SK-N-SH treated with all-trans-retinoic acid at 6 μM for 48 hours (cell line): ENCODE data around the gene PPP1R14B.

Experiments
- ATAC-seq: fragments of 200-7000 bp; cut with Tn5 transposase; 3 replicates; pipeline ENCODE4 v1.9.1; 2020; ENCODE audit warnings: mild to moderate bottlenecking, moderate library complexity
- ARNTL ChIP-seq: fragments of 450-650 bp; formaldehyde crosslinking; IDR thresholded peaks from 2 replicates; pipeline ENCODE4 v1.5.0; 2020; ENCODE audit warnings: low read depth, mild to moderate bottlenecking, moderate library complexity, borderline replicate concordance
- BACH2 ChIP-seq: fragments of 250-450 bp; sonication (Bioruptor Pico); IDR thresholded peaks from 2 replicates; pipeline ENCODE4 v1.9.0; 2021; ENCODE audit warnings: mild to moderate bottlenecking, borderline replicate concordance
- CSDC2 ChIP-seq: fragments of 250-450 bp; sonication (Bioruptor Pico); IDR thresholded peaks from 2 replicates; pipeline ENCODE4 v1.5.0; 2020; ENCODE audit warnings: mild to moderate bottlenecking, moderate library complexity
- GLIS3 ChIP-seq: fragments of 250-450 bp; sonication (Bioruptor Pico); IDR thresholded peaks from 2 replicates; pipeline ENCODE4 v1.5.0; 2020; ENCODE audit warnings: mild to moderate bottlenecking, moderate library complexity
- ISL1 ChIP-seq: fragments of 250-450 bp; sonication (Bioruptor Pico); IDR thresholded peaks from 2 replicates; pipeline ENCODE4 v2.1.2; 2022; ENCODE audit warnings: mild to moderate bottlenecking, moderate library complexity
- OSR1 ChIP-seq: fragments of 250-450 bp; sonication (Bioruptor Pico); IDR thresholded peaks from 2 replicates; pipeline ENCODE4 v1.8.0; 2022; ENCODE audit warnings: moderate library complexity, mild to moderate bottlenecking, inconsistent platforms
- PATZ1 ChIP-seq: fragments of 250-450 bp; sonication (Bioruptor Pico); IDR thresholded peaks from 2 replicates; pipeline ENCODE4 v1.8.0; 2020; ENCODE audit warnings: mild to moderate bottlenecking, moderate library complexity, borderline replicate concordance
- RARB ChIP-seq: fragments of 250-450 bp; sonication (Bioruptor Pico); IDR thresholded peaks from 2 replicates; pipeline ENCODE4 v1.8.0; 2021; ENCODE audit warnings: mild to moderate bottlenecking, moderate library complexity
- SNAI2 ChIP-seq: fragments of 250-450 bp; sonication (Bioruptor Pico); IDR thresholded peaks from 2 replicates; pipeline ENCODE4 v1.5.0; 2020; ENCODE audit warnings: mild to moderate bottlenecking, moderate library complexity
- TCF4 ChIP-seq: fragments of 250-450 bp; sonication (Bioruptor Pico); IDR thresholded peaks from 2 replicates; pipeline ENCODE4 v1.8.0; 2021; ENCODE audit warnings: mild to moderate bottlenecking, moderate library complexity, borderline replicate concordance
- TOX ChIP-seq: fragments of 250-450 bp; sonication (Bioruptor Pico); IDR thresholded peaks from 2 replicates; pipeline ENCODE4 v1.8.0; 2021; ENCODE audit warnings: mild to moderate bottlenecking, moderate library complexity, borderline replicate concordance
- TSHZ2 ChIP-seq: fragments of 250-450 bp; sonication (Bioruptor Pico); IDR thresholded peaks from 2 replicates; pipeline ENCODE4 v1.5.0; 2020; ENCODE audit warnings: mild to moderate bottlenecking, moderate library complexity
- ZC3H10 ChIP-seq: fragments of 250-450 bp; sonication (Bioruptor Pico); IDR thresholded peaks from 2 replicates; pipeline ENCODE4 v1.5.1; 2021; ENCODE audit warnings: mild to moderate bottlenecking, moderate library complexity
- ZFP3 ChIP-seq: fragments of 250-450 bp; sonication (Bioruptor Pico); IDR thresholded peaks from 2 replicates; pipeline ENCODE4 v1.5.0; 2020; ENCODE audit warnings: mild to moderate bottlenecking, moderate library complexity
- ZFP30 ChIP-seq: fragments of 450-650 bp; formaldehyde crosslinking; IDR thresholded peaks from 2 replicates; pipeline ENCODE4 v1.5.0; 2022; ENCODE audit warnings: mild to moderate bottlenecking, moderate library complexity
- ZNF565 ChIP-seq: fragments of 450-650 bp; formaldehyde crosslinking; conservative IDR thresholded peaks from 2 replicates; pipeline ENCODE4 v1.5.0; 2020; ENCODE audit warnings: low read depth, mild to moderate bottlenecking, moderate library complexity
- ZNF70 ChIP-seq: fragments of 450-650 bp; formaldehyde crosslinking; IDR thresholded peaks from 2 replicates; pipeline ENCODE4 v1.5.0; 2020; ENCODE audit warnings: mild to moderate bottlenecking, moderate library complexity
- ZNF8 ChIP-seq: fragments of 450-650 bp; formaldehyde crosslinking; IDR thresholded peaks from 2 replicates; pipeline ENCODE4 v1.5.0; 2020; ENCODE audit warnings: mild to moderate bottlenecking, moderate library complexity
- TF ChIP-seq, protein P1 (sequence below): fragments of 250-450 bp; sonication (Bioruptor Pico); IDR thresholded peaks from 2 replicates; pipeline ENCODE4 v1.5.1; 2021; ENCODE audit warnings: mild to moderate bottlenecking, moderate library complexity
- TF ChIP-seq, protein P2 (sequence below): fragments of 250-450 bp; sonication (Bioruptor Pico); IDR thresholded peaks from 2 replicates; pipeline ENCODE4 v1.5.1; 2020; ENCODE audit warnings: low read depth, mild to moderate bottlenecking, moderate library complexity
- TF ChIP-seq, protein P3 (sequence below): fragments of 250-450 bp; sonication (Bioruptor Pico); IDR thresholded peaks from 2 replicates; pipeline ENCODE4 v1.8.0; 2021; ENCODE audit warnings: low read depth, mild to moderate bottlenecking, moderate library complexity, borderline replicate concordance

The PPP1R14B gene

DNA sequence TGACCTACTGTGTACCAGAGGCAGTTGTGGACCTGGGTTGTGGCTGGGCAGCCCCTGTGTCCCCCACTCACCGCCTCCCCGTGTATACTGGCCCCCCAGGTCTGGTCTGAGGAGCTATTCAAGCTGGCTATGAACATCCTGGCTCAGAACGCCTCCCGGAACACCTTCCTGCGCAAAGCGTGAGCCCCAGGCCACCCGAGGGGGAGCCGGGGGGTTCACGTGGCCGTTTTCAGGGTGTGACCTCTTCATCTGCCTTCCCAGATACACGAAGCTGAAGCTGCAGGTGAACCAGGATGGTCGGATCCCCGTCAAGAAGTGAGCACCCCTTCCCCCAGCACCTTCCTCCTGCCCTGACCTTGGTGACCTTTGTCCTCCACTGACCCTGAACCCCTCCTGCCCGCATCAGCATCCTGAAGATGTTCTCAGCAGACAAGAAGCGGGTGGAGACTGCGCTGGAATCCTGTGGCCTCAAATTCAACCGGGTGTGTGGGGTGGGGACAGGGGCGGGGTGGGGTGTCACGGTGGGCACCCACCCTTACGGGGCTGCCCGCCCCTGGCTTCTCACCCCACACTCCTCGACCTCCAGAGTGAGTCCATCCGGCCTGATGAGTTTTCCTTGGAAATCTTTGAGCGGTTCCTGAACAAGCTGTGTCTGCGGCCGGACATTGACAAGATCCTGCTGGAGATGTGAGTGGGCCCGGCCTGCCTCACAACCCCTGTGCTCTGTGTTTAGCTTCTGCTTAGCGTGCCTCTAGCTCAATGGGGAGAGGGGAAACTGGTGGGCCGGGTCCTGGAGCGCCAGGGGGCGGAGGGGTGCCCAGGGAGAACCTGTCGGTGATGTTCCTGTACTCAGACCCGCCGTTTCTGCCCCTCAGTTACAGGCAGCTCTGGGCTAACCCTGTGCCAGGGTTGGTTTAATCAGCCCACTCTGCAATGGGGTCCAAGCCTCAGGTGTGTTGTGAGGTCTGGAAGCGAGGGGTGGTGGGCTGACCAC is 8.7 kb upstream of the PPP1R14B start:
- TF ChIP-seq, protein P1, sequence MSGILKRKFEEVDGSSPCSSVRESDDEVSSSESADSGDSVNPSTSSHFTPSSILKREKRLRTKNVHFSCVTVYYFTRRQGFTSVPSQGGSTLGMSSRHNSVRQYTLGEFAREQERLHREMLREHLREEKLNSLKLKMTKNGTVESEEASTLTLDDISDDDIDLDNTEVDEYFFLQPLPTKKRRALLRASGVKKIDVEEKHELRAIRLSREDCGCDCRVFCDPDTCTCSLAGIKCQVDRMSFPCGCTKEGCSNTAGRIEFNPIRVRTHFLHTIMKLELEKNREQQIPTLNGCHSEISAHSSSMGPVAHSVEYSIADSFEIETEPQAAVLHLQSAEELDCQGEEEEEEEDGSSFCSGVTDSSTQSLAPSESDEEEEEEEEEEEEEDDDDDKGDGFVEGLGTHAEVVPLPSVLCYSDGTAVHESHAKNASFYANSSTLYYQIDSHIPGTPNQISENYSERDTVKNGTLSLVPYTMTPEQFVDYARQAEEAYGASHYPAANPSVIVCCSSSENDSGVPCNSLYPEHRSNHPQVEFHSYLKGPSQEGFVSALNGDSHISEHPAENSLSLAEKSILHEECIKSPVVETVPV, result no peak
- TF ChIP-seq TOX (CRISPR knock-in tag) (no peak), ZFP30 (CRISPR knock-in tag) (no peak), SNAI2 (CRISPR knock-in tag) (no peak), CSDC2 (no peak), TCF4 (CRISPR knock-in tag) (no peak), ZNF565 (CRISPR knock-in tag) (no peak), ZNF8 (CRISPR knock-in tag) (no peak), ZNF70 (CRISPR knock-in tag) (no peak), TSHZ2 (CRISPR knock-in tag) (no peak), ZC3H10 (CRISPR knock-in tag) (no peak), OSR1 (CRISPR knock-in tag) (no peak), RARB (CRISPR knock-in tag) (no peak), ARNTL (CRISPR knock-in tag) (no peak), ZFP3 (CRISPR knock-in tag) (no peak), GLIS3 (no peak), BACH2 (CRISPR knock-in tag) (no peak)
- TF ChIP-seq, protein P2, sequence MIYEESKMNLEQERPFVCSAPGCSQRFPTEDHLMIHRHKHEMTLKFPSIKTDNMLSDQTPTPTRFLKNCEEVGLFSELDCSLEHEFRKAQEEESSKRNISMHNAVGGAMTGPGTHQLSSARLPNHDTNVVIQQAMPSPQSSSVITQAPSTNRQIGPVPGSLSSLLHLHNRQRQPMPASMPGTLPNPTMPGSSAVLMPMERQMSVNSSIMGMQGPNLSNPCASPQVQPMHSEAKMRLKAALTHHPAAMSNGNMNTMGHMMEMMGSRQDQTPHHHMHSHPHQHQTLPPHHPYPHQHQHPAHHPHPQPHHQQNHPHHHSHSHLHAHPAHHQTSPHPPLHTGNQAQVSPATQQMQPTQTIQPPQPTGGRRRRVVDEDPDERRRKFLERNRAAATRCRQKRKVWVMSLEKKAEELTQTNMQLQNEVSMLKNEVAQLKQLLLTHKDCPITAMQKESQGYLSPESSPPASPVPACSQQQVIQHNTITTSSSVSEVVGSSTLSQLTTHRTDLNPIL, result no peak
- TF ChIP-seq, all 23 proteins: peak for 0
- no peak for ATAC-seq

GRCh38 chr11:64254326-64254725 is 7.6 kb upstream of the PPP1R14B start:
- no peak for ATAC-seq
- TF ChIP-seq ZNF8 (CRISPR knock-in tag) (no peak), ZFP30 (CRISPR knock-in tag) (no peak), TSHZ2 (CRISPR knock-in tag) (no peak), TOX (CRISPR knock-in tag) (no peak), RARB (CRISPR knock-in tag) (no peak), PATZ1 (CRISPR knock-in tag) (no peak), OSR1 (CRISPR knock-in tag) (no peak), CSDC2 (no peak), ZC3H10 (CRISPR knock-in tag) (no peak), ZNF70 (CRISPR knock-in tag) (no peak), TCF4 (CRISPR knock-in tag) (no peak), ARNTL (CRISPR knock-in tag) (no peak), BACH2 (CRISPR knock-in tag) (no peak), ISL1 (no peak), GLIS3 (no peak), ZFP3 (CRISPR knock-in tag) (no peak)
- TF ChIP-seq, protein P3, sequence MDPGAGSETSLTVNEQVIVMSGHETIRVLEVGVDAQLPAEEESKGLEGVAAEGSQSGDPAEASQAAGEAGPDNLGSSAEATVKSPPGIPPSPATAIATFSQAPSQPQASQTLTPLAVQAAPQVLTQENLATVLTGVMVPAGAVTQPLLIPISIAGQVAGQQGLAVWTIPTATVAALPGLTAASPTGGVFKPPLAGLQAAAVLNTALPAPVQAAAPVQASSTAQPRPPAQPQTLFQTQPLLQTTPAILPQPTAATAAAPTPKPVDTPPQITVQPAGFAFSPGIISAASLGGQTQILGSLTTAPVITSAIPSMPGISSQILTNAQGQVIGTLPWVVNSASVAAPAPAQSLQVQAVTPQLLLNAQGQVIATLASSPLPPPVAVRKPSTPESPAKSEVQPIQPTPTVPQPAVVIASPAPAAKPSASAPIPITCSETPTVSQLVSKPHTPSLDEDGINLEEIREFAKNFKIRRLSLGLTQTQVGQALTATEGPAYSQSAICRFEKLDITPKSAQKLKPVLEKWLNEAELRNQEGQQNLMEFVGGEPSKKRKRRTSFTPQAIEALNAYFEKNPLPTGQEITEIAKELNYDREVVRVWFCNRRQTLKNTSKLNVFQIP (CRISPR knock-in tag), result no peak
- TF ChIP-seq, protein P2, result no peak
- TF ChIP-seq, protein P1, result no peak
